Measurements from ENCODE around the gene EHHADH.

DNA sequence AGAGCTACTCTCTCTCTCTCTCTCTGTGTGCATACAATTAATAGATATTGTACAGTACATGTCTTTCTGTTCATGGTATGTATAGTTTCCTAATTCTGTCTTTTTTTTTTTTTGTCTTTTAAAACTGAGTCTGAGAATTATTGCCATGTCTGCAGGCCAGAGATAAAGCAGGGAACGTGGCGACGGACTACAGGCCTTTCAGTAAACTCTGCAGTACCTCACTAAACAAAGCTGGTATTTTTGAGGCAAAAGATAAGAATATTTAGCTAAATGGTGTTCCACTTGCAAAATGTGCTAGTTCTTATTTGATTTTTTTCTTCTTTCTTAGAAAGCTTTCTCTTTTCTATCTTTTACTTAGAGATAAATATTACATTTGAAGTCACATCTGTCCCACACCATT, 44.0 kb upstream of the EHHADH start:
- TF ChIP-seq, protein P1, sequence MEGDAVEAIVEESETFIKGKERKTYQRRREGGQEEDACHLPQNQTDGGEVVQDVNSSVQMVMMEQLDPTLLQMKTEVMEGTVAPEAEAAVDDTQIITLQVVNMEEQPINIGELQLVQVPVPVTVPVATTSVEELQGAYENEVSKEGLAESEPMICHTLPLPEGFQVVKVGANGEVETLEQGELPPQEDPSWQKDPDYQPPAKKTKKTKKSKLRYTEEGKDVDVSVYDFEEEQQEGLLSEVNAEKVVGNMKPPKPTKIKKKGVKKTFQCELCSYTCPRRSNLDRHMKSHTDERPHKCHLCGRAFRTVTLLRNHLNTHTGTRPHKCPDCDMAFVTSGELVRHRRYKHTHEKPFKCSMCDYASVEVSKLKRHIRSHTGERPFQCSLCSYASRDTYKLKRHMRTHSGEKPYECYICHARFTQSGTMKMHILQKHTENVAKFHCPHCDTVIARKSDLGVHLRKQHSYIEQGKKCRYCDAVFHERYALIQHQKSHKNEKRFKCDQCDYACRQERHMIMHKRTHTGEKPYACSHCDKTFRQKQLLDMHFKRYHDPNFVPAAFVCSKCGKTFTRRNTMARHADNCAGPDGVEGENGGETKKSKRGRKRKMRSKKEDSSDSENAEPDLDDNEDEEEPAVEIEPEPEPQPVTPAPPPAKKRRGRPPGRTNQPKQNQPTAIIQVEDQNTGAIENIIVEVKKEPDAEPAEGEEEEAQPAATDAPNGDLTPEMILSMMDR (IDR thresholded peaks at IDR 0.05; ENCODE audit: low read length): no peak
- TF ChIP-seq EZH2 (IDR thresholded peaks at IDR 0.05; ENCODE audit: borderline replicate concordance, low read length): no peak

Measured in OCI-LY1 (cell line).